ENCODE data around the gene ALKBH5.

DNA sequence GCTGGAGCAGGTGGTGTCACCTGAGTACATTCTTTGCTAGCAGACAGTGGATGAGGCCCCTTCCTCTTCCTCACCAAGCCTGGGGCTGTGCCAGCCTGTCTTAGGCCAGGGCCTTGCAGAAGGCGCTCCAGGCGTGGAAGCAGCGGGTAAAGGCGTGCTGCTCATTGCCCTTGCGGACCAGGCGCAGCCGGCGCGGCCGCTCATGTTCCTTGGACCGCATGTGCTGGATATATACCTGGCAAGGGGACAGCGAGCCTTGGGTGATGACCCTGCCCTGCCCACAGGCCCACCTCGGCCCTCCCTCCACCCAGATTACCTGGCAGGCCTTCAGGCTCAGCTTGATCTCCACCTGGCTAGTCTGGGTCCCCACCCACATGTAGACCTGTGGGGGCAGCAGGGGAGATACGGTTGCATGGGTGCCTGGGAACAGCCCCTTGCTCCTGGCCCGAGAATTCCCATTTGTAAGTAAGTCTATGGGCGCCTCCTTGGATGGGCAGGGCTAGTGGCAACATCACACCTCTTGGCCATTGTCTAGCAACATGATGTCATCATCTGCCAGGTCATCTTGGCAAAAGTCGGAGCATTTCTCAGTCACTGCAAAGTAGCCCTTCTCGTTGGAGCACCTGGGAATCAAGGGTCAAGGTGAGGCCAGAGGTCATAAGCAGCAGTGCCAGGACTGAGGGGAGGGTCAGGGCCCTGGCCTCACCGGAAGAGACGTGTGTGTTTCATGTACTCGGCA lies 61.6 kb downstream of the ALKBH5 start:
- no peak for TF ChIP-seq POLR2A (IDR thresholded peaks at IDR 0.05)
- TF ChIP-seq, protein P1, sequence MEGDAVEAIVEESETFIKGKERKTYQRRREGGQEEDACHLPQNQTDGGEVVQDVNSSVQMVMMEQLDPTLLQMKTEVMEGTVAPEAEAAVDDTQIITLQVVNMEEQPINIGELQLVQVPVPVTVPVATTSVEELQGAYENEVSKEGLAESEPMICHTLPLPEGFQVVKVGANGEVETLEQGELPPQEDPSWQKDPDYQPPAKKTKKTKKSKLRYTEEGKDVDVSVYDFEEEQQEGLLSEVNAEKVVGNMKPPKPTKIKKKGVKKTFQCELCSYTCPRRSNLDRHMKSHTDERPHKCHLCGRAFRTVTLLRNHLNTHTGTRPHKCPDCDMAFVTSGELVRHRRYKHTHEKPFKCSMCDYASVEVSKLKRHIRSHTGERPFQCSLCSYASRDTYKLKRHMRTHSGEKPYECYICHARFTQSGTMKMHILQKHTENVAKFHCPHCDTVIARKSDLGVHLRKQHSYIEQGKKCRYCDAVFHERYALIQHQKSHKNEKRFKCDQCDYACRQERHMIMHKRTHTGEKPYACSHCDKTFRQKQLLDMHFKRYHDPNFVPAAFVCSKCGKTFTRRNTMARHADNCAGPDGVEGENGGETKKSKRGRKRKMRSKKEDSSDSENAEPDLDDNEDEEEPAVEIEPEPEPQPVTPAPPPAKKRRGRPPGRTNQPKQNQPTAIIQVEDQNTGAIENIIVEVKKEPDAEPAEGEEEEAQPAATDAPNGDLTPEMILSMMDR (IDR thresholded peaks at IDR 0.05), result no peak

Data from heart left ventricle (tissue), 13 donors.